Measurements from ENCODE around the gene BPIFB1.

- TF ChIP-seq CTCF (IDR thresholded peaks at IDR 0.05): no peak
- TF ChIP-seq SIN3A (IDR thresholded peaks at IDR 0.05; ENCODE audit: borderline replicate concordance, insufficient read depth, low read depth, low read length): no peak
- TF ChIP-seq POLR2AphosphoS5 (IDR thresholded peaks at IDR 0.05; ENCODE audit: low read depth, low read length): no peak
- no peak for TF ChIP-seq TCF7L2 (IDR thresholded peaks at IDR 0.05; ENCODE audit: low read depth, low read length)
Observed at GRCh38 chr20:33328157-33329137, 45.4 kb downstream of the BPIFB1 start.
